Stomach (tissue), 9 donors: ENCODE data around the gene URI1. TPM values are rescaled to one million over a fixed set of nuclear protein-coding genes. Genes with fewer than 3 reads are reported as not detected.
"Not testable (repeated sequence)": the region's sequence is repeated elsewhere in the genome, so short reads cannot be mapped to it uniquely, and the experiment has no call there.

ENCODE experiments used
- DNase-seq, 2 donors: peaks; one replicate each; pipeline versions ENCODE4 v3.0.0 to v3.0.0-alpha.2; 2013 to 2019
- H3K27ac ChIP-seq, 5 donors: fragments of 200-600 bp in 4 of 5; sonication (generic) in 4 of 5; one replicate each; pipeline ENCODE4 v1.5.1; 2013 to 2019; ENCODE audit warnings: mild to moderate bottlenecking in 1 of 5, moderate library complexity in 1 of 5
- H3K27me3 ChIP-seq, 3 donors: fragments of 200-600 bp; sonication (generic); one replicate each; pipeline ENCODE4 v1.5.1; 2017 to 2019; ENCODE audit warnings: mixed run types in 1 of 3
- H3K36me3 ChIP-seq, 4 donors: fragments of 200-600 bp; sonication (generic); 1 replicate in 3 of 4; 2 replicates in 1 of 4; pipeline ENCODE4 v1.5.1; 2016 to 2019
- H3K4me1 ChIP-seq, 4 donors: fragments of 200-600 bp; sonication (generic); one replicate each; pipeline ENCODE4 v1.5.1; 2016 to 2019
- H3K4me3 ChIP-seq, 4 donors: fragments of 200-600 bp; sonication (generic) in 3 of 4; one replicate each; pipeline ENCODE4 v1.5.1; 2016 to 2019; ENCODE audit warnings: mild to moderate bottlenecking in 1 of 4
- H3K9me3 ChIP-seq, 4 donors: fragments of 200-600 bp; sonication (generic); one replicate each; pipeline ENCODE4 v1.5.1; 2016 to 2019
- EP300 ChIP-seq: sonication (generic); formaldehyde crosslinking; IDR thresholded peaks from one replicate; pipeline ENCODE4 v1.6.1; 2017; ENCODE audit warnings: antibody characterized with exemption
- POLR2A ChIP-seq, 4 donors: fragments of 450-650 bp; IDR thresholded peaks; one replicate each; pipeline ENCODE4 v1.6.1; 2016; ENCODE audit warnings: antibody characterized with exemption in 4 of 4, control low read depth in 2 of 4, mild to moderate bottlenecking in 1 of 4, moderate library complexity in 1 of 4
- POLR2AphosphoS5 ChIP-seq, 3 donors: sonication (generic); formaldehyde crosslinking; IDR thresholded peaks; one replicate each; pipeline ENCODE4 v1.6.1; 2016; ENCODE audit warnings: antibody characterized with exemption in 3 of 3
- WGBS, 5 donors: extraction: QIAGEN DNeasy Blood & Tissue Kit in 3 of 5; methylation state at CpG; one replicate each; pipeline versions ENCODE4 v1.1.5 to v1.1.7; 2013 to 2018; 5-methylcytosine and 5-hydroxymethylcytosine counted together
- intact Hi-C: fragments of 100-400 bp; cut with DNase I; formaldehyde crosslinking; loops from one replicate; pipeline ENCODE4 v1.15.1; 2023; ENCODE audit warnings: low total_unique reads
- polyA plus RNA-seq, 3 donors: library from polyadenylated mRNA; stranded (reverse); fragments of 200-250 nt; gene quantifications; one replicate each; pipeline ENCODE4 v1.2.3, GENCODE V29; 2013
- total RNA-seq, 5 donors: library from RNA; depleted of rRNA; stranded (reverse); fragments of >200 nt; gene quantifications; one replicate each; pipeline versions ENCODE4 v1.1.0 to v1.2.3, GENCODE V29; 2014 to 2016
- TF ChIP-seq, protein P1 (sequence below), 7 experiments: fragments of 450-650 bp in 4 of 7; fragments of 200-600 bp in 3 of 7; sonication (generic) in 3 of 7; IDR thresholded peaks; one replicate each; pipeline ENCODE4 v1.5.1; 2016 to 2019; ENCODE audit warnings: antibody characterized with exemption in 7 of 7, control low read depth in 2 of 7, mild to moderate bottlenecking in 1 of 7
- donor health status: healthy with polysubstance abuse.
- donor health status: Bipolar disorder and iron deficiency.
- donor health status: healthy.

Gene URI1
- total and polyA plus RNA-seq, 8 donors = 19.7 to 122 (median 58.5) TPM

DNA sequence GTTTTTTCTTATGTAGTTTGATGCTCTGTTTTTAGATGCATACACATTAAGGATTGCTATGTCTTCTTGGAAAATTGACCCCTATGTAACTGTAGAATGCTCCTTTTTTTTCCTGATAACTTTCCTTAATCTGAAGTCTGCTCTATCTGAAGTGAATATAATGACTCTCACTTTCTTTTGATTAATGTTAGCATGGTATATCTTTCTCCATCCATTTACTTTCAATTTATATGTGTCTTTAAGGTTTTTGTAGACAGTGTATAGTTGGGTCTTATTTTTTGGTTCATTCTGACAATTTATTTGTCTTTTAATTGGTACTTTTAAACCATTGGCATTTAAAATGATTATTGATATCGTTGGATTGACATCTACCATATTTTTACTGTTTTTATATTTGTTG, 92.3 kb downstream of the URI1 start:
- no peaks in the 10 kb centered on the region for H3K27me3 ChIP-seq
- H3K4me1 ChIP-seq = no peaks in the 10 kb centered on the region
- TF ChIP-seq POLR2AphosphoS5 (IDR thresholded peaks at IDR 0.05) (no peak), EP300 (no peak), POLR2A (IDR thresholded peaks at IDR 0.05) (no peak)
- TF ChIP-seq, protein P1, sequence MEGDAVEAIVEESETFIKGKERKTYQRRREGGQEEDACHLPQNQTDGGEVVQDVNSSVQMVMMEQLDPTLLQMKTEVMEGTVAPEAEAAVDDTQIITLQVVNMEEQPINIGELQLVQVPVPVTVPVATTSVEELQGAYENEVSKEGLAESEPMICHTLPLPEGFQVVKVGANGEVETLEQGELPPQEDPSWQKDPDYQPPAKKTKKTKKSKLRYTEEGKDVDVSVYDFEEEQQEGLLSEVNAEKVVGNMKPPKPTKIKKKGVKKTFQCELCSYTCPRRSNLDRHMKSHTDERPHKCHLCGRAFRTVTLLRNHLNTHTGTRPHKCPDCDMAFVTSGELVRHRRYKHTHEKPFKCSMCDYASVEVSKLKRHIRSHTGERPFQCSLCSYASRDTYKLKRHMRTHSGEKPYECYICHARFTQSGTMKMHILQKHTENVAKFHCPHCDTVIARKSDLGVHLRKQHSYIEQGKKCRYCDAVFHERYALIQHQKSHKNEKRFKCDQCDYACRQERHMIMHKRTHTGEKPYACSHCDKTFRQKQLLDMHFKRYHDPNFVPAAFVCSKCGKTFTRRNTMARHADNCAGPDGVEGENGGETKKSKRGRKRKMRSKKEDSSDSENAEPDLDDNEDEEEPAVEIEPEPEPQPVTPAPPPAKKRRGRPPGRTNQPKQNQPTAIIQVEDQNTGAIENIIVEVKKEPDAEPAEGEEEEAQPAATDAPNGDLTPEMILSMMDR (IDR thresholded peaks at IDR 0.05) = no peak
- peaks cover 0 to 50% (median 39%) of the 10 kb centered on the region in 4 donors for H3K36me3 ChIP-seq
- no peak overlapping the region for H3K4me3 ChIP-seq
- intact Hi-C loops = no loop called here
- H3K9me3 ChIP-seq = peaks cover 0 to 20% (median 1%) of the 10 kb centered on the region in 4 donors
- 94 to 100% (median 98%) methylated on average over 1 of the region's 1 CpG for WGBS, 5 donors
- no peak overlapping the region for H3K27ac ChIP-seq
- DNase-seq = no peak

DNA sequence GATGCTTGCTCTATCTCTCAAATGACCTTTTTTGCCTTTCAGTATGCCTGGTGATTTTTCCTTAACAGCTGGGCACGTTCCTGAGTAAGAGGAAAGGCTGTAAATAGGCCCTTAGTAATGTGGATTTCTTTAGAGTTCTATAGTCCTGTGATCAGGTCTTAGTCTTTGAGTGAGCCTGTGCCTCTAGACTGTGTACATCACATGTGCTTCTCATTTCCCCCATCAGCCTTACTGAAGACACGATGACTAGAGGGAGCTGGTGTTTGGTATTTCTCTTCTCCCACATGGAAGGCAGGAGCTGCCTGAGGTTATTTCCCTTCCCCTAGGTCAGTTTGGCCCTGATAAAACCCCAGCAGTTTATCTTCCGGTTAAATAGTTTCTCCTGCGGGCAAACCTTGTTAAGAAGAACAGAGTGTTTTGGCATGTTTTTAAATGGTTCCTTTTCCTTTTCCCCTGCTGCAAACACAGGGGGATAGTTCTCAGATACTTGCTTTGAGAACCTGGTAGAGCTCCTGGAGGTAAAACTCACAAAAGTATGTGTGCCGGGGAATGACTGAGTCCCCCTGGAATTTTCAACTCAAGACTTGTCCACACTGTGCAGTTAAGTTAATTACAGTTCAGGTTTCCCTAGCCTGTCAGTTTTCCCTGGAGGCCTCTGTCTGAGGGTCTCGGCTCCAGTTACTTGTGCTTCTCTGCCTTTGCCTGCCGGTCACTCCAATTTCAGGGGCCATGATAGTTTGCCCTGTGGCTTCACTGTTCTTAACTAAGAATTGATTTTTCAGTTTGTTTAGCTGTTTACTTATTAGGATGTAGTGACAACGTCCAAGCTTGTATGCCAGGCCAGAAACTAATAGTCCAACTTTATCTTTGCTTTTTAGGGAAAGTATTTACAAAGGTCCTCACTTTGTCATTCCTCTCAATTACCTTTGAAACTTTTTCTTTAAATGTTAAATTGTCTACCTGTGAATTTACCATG, 94.4 kb downstream of the URI1 start:
- no peak for DNase-seq
- Histone ChIP-seq H3K4me1 (no peaks in the 10 kb centered on the region), H3K27ac (no peak overlapping the region), H3K4me3 (no peak overlapping the region), H3K36me3 (peaks cover 0 to 40% (median 28%) of the 10 kb centered on the region in 4 donors), H3K9me3 (peaks cover 0 to 20% (median 1%) of the 10 kb centered on the region in 4 donors), H3K27me3 (no peaks in the 10 kb centered on the region)
- 65 to 76% (median 71%) methylated on average over 8 of the region's 8 CpGs for WGBS, 5 donors
- intact Hi-C loops = no loop called here
- TF ChIP-seq POLR2AphosphoS5 (IDR thresholded peaks at IDR 0.05) (no peak), EP300 (no peak), POLR2A (IDR thresholded peaks at IDR 0.05) (no peak)
- TF ChIP-seq, protein P1 (IDR thresholded peaks at IDR 0.05) = no peak

DNA sequence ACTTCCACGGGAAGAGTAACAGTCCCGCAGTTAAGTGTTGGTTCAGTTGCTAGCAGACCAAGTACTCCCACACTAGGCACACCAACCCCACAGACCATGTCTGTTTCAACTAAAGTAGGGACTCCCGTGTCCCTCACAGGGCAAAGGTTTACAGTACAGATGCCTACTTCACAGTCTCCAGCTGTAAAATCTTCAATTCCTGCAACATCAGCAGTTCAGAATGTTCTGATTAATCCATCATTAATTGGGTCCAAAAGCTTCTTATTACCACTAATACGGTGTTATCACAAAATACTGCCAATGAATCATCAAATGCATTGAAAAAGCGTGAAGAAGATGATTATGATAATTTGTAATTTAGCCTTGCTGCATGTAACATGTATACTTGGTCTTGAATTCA, 95.8 kb downstream of the URI1 start:
- no peak for DNase-seq
- no peak overlapping the region for H3K4me3 ChIP-seq
- TF ChIP-seq POLR2A (IDR thresholded peaks at IDR 0.05) = no peak
- no peak for TF ChIP-seq POLR2AphosphoS5 (IDR thresholded peaks at IDR 0.05)
- no peak for TF ChIP-seq EP300
- TF ChIP-seq, protein P1 (IDR thresholded peaks at IDR 0.05) = no peak
- H3K27me3 ChIP-seq = no peaks in the 10 kb centered on the region
- H3K27ac ChIP-seq = no peak overlapping the region
- intact Hi-C loops = no loop called here
- H3K9me3 ChIP-seq = peaks cover 0 to 20% (median 1%) of the 10 kb centered on the region in 4 donors
- H3K36me3 ChIP-seq = peaks cover 0 to 40% (median 23%) of the 10 kb centered on the region in 4 donors
- 93 to 100% (median 97%) methylated on average over 5 of the region's 5 CpGs for WGBS, 5 donors
- no peaks in the 10 kb centered on the region for H3K4me1 ChIP-seq

DNA sequence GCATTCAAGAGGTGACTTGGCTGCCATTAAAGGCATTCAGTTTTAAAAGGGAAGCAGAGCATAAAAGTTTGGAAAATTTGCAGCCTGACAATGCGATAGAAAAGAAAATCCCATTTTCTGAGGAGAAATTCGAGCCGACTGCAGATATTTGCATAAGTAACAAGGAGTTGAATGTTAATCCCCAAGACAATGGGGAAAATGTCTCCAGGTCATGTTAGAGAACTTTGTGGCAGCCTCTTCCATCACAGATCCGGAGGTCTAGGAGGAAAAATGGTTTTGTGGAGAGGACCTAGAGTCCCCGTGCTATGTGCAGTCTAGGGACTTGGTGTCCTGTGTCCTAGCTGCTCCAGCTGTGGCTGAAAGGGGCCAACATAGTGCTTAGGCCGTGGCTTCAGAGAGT, 99.9 kb downstream of the URI1 start:
- H3K27me3 ChIP-seq, DNase-seq, H3K4me3 ChIP-seq, intact Hi-C loops, H3K4me1 ChIP-seq, H3K27ac ChIP-seq: not testable (repeated sequence)
- 92 to 96% (median 93%) methylated on average over 6 of the region's 6 CpGs for WGBS, 5 donors
- peaks cover 0 to 13% (median 1%) of the 10 kb centered on the region in 4 donors for H3K9me3 ChIP-seq
- peaks cover 0 to 11% (median 8%) of the 10 kb centered on the region in 4 donors for H3K36me3 ChIP-seq

DNA sequence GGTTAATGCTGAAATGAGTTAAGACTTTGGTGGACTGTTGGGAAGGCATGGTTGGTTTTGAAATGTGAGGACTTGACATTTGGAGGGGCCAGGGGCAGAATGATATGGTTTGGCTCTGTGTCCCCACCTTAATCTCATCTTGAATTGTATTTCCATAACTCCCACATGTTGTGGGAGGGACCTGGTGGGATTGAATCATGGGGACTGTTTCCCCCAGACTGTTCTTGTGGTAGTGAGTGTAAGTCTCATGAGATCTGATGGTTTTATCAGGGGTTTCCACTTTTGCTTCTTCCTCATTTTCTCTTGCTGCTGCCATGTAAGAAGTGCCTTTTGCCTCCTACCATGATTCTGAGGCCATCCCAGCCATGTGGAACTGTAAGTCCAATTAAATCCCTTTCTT, 101.0 kb downstream of the URI1 start:
- H3K4me1 ChIP-seq, intact Hi-C loops, H3K9me3 ChIP-seq, DNase-seq, H3K36me3 ChIP-seq, H3K27ac ChIP-seq, H3K4me3 ChIP-seq, H3K27me3 ChIP-seq: not testable (repeated sequence)
